Gastrocnemius medialis (tissue), 4 donors: ENCODE data around the gene ZNF845.

Experiments used
- CTCF ChIP-seq, 5 experiments: fragments of 450-650 bp in 3 of 5; fragments of 200-600 bp in 2 of 5; sonication (generic) in 2 of 5; IDR thresholded peaks in 4 of 5; conservative IDR thresholded peaks in 1 of 5; 1 replicate in 4 of 5; 2 replicates in 1 of 5; pipeline ENCODE4 v1.5.1; 2016 to 2019; ENCODE audit warnings: antibody characterized with exemption in 5 of 5, mild to moderate bottlenecking in 3 of 5, moderate library complexity in 3 of 5
- POLR2A ChIP-seq, 2 donors: fragments of 450-650 bp; IDR thresholded peaks; one replicate each; pipeline ENCODE4 v1.6.1; 2017; ENCODE audit warnings: antibody characterized with exemption in 2 of 2, mild to moderate bottlenecking in 2 of 2, moderate library complexity in 2 of 2

GRCh38 chr19:53388168-53388567 is 54.6 kb downstream of the ZNF845 start:
- TF ChIP-seq CTCF (IDR thresholded peaks at IDR 0.05 in 4 of 5, conservative IDR thresholded peaks at IDR 0.05 in 1 of 5) (no peak), POLR2A (IDR thresholded peaks at IDR 0.05) (no peak)
